ENCODE results near the gene TARBP1.

DNA sequence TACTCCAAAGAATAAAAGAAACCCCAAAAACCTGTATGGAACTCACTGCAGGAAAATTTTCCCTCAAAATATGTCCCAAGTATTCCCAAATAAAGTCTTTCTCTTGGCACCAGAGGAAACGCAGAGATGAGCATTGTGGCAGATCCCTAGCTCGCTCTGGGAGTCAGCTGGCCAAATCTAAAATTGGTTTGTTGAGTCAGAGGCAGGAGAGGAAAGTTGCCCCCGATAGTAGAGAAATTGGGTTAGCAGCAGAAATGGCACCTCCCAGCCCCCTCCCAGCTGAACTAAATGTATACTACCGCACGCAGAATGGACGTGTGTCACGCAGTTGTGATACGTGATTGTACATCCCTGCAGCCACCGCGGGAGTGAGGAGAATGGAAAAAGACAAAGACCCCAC is 39.9 kb upstream of the TARBP1 start:
- TF ChIP-seq, protein P1, sequence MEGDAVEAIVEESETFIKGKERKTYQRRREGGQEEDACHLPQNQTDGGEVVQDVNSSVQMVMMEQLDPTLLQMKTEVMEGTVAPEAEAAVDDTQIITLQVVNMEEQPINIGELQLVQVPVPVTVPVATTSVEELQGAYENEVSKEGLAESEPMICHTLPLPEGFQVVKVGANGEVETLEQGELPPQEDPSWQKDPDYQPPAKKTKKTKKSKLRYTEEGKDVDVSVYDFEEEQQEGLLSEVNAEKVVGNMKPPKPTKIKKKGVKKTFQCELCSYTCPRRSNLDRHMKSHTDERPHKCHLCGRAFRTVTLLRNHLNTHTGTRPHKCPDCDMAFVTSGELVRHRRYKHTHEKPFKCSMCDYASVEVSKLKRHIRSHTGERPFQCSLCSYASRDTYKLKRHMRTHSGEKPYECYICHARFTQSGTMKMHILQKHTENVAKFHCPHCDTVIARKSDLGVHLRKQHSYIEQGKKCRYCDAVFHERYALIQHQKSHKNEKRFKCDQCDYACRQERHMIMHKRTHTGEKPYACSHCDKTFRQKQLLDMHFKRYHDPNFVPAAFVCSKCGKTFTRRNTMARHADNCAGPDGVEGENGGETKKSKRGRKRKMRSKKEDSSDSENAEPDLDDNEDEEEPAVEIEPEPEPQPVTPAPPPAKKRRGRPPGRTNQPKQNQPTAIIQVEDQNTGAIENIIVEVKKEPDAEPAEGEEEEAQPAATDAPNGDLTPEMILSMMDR (IDR thresholded peaks at IDR 0.05): no peak
- no peak for TF ChIP-seq POLR2A (IDR thresholded peaks at IDR 0.05)
